Right atrium auricular region (tissue), 2 donors: ENCODE measurements around the gene RDH12. TPM values are rescaled to one million over a fixed set of nuclear protein-coding genes. Genes with fewer than 3 reads are reported as not detected.

Experiments used
- DNase-seq: peaks from one replicate; pipeline ENCODE4 v3.0.0-alpha.2; 2019; ENCODE audit warnings: low spot score
- H3K27ac ChIP-seq, 2 donors: fragments of 200-600 bp; sonication (generic); 1 replicate in 1 of 2; 2 replicates in 1 of 2; pipeline ENCODE4 v1.5.1; 2016 to 2019
- H3K27me3 ChIP-seq, 2 donors: fragments of 200-600 bp; sonication (generic); one replicate each; pipeline versions ENCODE4 v1.5.1 to v1.6.0; 2017 to 2019
- H3K36me3 ChIP-seq: fragments of 200-600 bp; sonication (generic); one replicate; pipeline ENCODE4 v1.5.1; 2016
- H3K4me1 ChIP-seq, 2 donors: fragments of 200-600 bp; sonication (generic); one replicate each; pipeline versions ENCODE4 v1.5.1 to v1.6.0; 2017 to 2019
- H3K4me3 ChIP-seq, 2 donors: fragments of 200-600 bp; sonication (generic); 1 replicate in 1 of 2; 2 replicates in 1 of 2; pipeline ENCODE4 v1.5.1; 2017 to 2019; ENCODE audit warnings: mild to moderate bottlenecking in 1 of 2, moderate library complexity in 1 of 2
- H3K9me3 ChIP-seq, 2 donors: fragments of 200-600 bp; sonication (generic); one replicate each; pipeline ENCODE4 v1.5.1; 2019
- total RNA-seq, 2 donors: library from RNA; depleted of rRNA; stranded (reverse); fragments of >200 nt; gene quantifications; one replicate each; pipeline ENCODE4 v1.1.0, GENCODE V29; 2016
- TF ChIP-seq, protein P1 (sequence below), 2 donors: fragments of 200-600 bp; sonication (generic); IDR thresholded peaks; one replicate each; pipeline ENCODE4 v1.5.1; 2019; ENCODE audit warnings: antibody characterized with exemption in 2 of 2

RDH12 gene
- total RNA-seq, 2 donors from 2014 or later = not detected

DNA sequence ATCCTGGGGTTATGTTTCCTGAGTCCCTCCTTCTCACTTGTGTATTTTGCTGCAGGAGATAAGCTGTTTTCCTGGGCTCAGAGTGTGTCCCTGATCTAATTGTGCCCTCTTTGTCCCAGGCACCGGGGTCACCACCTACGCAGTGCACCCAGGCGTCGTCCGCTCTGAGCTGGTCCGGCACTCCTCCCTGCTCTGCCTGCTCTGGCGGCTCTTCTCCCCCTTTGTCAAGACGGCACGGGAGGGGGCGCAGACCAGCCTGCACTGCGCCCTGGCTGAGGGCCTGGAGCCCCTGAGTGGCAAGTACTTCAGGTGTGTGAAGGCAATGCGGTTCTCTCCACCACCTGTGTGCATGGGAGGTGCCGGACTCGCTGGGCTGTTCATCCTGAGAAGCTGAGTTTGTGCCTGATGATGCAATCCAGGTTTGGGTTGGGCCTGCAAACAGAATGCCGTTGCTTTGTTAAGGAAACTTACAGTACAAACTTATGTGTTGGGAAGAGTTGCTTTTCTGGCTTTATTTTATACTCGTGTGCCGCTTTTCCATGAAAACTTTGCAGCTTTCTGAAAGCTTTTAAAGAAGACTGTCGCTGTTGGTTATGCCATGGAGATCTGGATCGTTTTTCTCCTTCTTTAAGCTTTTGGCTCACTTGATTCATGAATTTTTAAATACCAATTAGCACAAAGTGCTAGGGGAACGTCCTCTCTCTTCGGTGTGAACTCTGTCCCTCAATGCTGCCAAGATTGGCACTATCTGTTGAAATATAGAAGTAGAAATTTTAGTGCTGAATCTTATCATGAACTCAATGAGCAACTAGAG is 27.6 kb downstream of the RDH12 start:
- Histone ChIP-seq H3K27ac (no peak overlapping the region), H3K27me3 (no peaks in the 10 kb centered on the region), H3K36me3 (no peaks in the 10 kb centered on the region), H3K4me1 (peaks cover 0 to 2% of the 10 kb centered on the region in 2 donors), H3K4me3 (no peak overlapping the region), H3K9me3 (no peaks in the 10 kb centered on the region)
- no peak for DNase-seq
- TF ChIP-seq, protein P1, sequence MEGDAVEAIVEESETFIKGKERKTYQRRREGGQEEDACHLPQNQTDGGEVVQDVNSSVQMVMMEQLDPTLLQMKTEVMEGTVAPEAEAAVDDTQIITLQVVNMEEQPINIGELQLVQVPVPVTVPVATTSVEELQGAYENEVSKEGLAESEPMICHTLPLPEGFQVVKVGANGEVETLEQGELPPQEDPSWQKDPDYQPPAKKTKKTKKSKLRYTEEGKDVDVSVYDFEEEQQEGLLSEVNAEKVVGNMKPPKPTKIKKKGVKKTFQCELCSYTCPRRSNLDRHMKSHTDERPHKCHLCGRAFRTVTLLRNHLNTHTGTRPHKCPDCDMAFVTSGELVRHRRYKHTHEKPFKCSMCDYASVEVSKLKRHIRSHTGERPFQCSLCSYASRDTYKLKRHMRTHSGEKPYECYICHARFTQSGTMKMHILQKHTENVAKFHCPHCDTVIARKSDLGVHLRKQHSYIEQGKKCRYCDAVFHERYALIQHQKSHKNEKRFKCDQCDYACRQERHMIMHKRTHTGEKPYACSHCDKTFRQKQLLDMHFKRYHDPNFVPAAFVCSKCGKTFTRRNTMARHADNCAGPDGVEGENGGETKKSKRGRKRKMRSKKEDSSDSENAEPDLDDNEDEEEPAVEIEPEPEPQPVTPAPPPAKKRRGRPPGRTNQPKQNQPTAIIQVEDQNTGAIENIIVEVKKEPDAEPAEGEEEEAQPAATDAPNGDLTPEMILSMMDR (IDR thresholded peaks at IDR 0.05) = no peak

DNA sequence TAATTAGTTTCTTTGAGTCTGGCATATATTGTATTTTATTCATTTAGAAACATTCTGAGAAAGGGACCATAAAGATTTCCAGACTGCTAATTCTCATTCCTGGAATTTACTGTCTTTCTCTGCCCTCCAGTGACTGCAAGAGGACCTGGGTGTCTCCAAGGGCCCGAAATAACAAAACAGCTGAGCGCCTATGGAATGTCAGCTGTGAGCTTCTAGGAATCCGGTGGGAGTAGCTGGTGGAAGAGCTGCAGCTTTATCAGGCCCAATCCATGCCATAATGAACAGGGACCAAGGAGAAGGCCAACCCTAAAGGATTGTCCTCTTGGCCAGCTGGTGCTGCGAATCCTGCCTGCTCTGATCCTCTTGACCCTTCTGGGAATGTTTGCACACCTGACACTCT is 31.9 kb downstream of the RDH12 start:
- H3K36me3 ChIP-seq = no peaks in the 10 kb centered on the region
- no peak overlapping the region for H3K27ac ChIP-seq
- H3K9me3 ChIP-seq = no peaks in the 10 kb centered on the region
- no peak overlapping the region for H3K4me3 ChIP-seq
- no peaks in the 10 kb centered on the region for H3K27me3 ChIP-seq
- TF ChIP-seq, protein P1 (IDR thresholded peaks at IDR 0.05) = no peak
- peaks cover 0 to 20% of the 10 kb centered on the region in 2 donors for H3K4me1 ChIP-seq
- no peak for DNase-seq

DNA sequence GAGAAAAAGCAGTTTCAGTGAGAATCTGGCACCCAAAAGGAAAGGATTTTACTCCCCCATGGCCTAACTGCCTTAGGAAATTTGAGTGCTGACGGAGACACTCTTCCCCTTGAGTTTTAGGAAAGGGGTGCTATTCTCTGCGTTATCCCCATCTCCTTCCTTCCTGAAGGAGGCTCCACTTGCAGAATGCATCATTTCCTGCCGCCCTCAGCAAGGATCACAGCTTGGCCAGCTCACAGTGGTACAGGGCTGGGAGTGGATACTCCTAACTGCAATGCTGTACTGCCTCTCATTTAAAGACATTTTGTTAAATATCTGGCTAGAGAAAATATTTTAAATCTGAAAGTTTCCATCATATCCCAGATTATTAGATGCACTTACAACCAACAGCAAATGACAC is 33.0 kb downstream of the RDH12 start:
- Histone ChIP-seq H3K27ac (no peak overlapping the region), H3K4me1 (peaks cover 0 to 20% of the 10 kb centered on the region in 2 donors), H3K9me3 (no peaks in the 10 kb centered on the region), H3K36me3 (no peaks in the 10 kb centered on the region), H3K27me3 (no peaks in the 10 kb centered on the region), H3K4me3 (no peak overlapping the region)
- TF ChIP-seq, protein P1 (IDR thresholded peaks at IDR 0.05) = no peak
- no peak for DNase-seq

DNA sequence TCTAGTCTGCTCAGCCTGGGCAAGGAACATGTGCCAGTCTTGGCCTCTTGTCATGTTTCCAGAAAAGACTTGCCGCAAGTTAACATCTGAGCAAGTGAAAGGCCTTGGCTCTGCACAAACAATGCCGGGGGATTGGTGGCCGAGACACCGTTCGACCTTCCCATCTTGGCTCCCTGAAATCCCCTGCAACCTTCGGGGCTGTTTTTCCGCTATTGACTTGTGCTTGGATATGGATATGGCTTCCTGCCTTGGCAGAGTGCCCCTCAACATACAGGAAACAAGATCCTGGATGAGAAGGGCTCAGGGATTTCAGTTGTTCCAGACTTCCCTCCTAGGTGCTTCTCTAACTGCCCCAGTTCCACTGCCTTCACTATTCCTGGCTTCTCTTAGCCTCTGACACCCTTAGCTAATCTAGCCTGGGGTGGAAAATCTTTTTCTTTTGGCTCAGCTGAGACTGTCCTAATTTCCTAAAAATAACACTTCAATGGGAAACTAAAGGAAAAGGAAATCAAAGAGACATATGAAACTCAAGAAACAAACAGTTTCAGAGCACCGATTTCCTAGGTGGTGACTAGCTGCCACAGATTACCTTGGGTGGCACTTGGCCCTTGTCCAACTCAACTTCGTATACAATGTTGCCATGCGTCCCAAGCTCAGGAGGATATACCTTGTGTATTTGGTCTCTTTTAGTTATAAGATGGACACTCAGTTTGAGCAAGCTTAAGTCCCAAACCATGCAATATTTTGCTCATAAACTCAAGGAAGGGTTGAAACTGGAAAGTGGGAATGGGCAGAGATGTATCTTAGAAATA is 33.9 kb downstream of the RDH12 start:
- Histone ChIP-seq H3K27ac (peak overlapping the region in 1 of 2 donors; percentile 39), H3K4me3 (no peak overlapping the region), H3K36me3 (no peaks in the 10 kb centered on the region), H3K9me3 (no peaks in the 10 kb centered on the region), H3K27me3 (no peaks in the 10 kb centered on the region), H3K4me1 (peaks cover 0 to 20% of the 10 kb centered on the region in 2 donors)
- TF ChIP-seq, protein P1 (IDR thresholded peaks at IDR 0.05) = no peak
- no peak for DNase-seq

DNA sequence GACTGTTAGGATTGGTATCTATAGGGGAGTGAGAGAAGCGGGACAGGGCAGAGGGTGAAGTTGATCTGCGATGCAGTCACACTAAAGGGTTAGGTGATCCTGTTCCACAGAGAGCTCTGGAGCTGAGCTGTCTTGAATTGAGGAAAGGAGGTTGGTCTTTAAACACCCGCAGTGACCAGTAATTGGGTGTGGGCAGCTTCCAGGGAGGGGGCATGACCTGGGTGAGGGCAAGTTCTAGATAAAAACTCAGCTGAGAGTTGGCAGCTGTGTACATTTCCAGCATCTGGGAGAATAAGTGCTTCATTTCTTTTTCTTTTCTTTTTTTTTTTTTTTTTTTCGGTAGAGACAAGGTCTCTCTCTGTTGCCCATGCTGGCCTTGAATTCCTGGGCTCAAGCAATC is 35.1 kb downstream of the RDH12 start:
- no peak overlapping the region for H3K27ac ChIP-seq
- H3K27me3 ChIP-seq = no peaks in the 10 kb centered on the region
- H3K4me1 ChIP-seq = peaks cover 0 to 20% of the 10 kb centered on the region in 2 donors
- no peaks in the 10 kb centered on the region for H3K9me3 ChIP-seq
- DNase-seq = no peak
- no peak overlapping the region for H3K4me3 ChIP-seq
- TF ChIP-seq, protein P1 (IDR thresholded peaks at IDR 0.05) = no peak
- H3K36me3 ChIP-seq = no peaks in the 10 kb centered on the region
